ENCODE measurements around the gene CLCA4.
"Not testable (repeated sequence)": the region's sequence is repeated elsewhere in the genome, so short reads cannot be mapped to it uniquely, and the experiment has no call there.

The CLCA4 gene

GRCh38 chr1:86530211-86530845 is 16.6 kb upstream of the CLCA4 start:
- DNase-seq (ENCODE audit: low read depth), result no peak

- DNase-seq (ENCODE audit: low read depth), result peak; percentile 43
Measured at GRCh38 chr1:86537928-86538695, 8.8 kb upstream of the CLCA4 start.

DNA sequence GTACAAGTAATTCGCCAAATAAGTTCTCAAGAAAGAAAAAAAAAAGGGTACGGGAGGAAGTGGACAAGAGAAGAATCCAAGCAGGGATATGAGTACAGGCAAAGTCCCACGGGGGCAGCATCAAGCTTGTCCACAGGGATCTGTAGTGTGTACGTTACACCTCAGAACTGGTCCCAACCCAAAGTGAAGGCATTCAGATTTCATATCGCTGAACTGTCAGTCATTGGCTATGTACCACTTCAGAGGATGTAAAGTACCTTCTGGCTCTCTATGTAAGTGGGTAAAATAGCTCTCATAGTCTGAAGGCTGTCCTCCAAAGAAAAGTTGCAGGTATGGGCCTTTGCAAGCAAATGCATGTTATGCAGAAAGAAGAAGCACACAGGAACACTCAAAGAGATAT is 8.1 kb upstream of the CLCA4 start:
- no peak for DNase-seq (ENCODE audit: low read depth)

DNA sequence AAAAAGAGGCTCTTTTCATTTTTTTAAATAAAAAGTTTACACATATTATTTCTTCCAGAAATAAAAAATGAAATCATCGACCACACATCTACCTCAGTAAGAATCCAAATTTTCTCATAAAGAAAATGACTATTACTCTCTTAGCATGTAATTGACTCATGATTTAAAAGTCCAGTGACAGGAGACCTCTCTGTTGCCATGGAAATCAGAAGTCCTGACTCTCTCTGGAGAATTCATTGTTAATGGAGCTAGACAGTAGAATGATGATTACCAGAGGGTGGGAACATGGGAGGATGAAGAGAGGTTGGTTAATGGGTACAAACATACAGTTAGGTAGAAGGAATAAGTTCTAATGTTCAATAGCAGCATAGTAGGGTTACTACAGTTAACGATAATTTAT is 5.0 kb upstream of the CLCA4 start:
- peak; percentile 31 for DNase-seq (ENCODE audit: low read depth)

DNA sequence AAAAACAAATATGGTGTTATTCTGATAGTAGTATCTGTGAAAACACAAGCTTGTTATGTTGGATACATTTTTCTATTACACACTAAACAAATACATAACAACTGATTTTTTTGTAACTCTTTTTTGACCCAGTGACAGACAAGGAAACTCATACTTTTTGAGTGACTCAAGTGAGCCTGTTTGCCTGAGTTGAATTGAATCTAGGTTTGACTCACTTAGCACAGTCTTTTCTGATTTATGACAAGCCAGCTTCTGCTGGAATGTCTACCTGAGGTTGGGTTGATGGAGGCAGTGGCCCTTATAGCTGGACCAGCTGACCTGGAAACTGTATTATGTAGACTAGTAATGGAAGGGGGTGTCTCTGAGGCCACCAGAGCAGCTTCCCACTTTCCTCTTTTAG is 4.2 kb upstream of the CLCA4 start:
- peak; percentile 61 for DNase-seq (ENCODE audit: low read depth)

DNA sequence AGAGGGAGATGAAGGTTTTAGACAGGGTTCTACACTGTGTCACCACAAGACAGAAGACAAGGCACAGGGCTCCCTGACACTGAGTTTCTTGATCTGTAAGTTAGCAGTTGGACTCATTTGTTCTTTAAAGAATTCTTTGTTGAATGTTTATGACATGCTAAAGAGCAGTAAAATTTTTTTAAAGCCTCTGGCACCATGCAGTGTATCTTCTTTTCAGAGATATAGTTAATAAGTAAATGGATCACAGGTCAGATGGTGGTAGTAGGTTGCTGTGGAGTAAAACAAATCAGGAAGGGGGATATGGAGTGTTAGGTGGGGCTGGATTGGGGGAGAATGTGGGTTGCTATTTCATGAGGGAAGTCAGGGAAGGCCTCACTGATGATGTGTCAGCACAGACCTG is 2.0 kb downstream of the CLCA4 start:
- no peak for DNase-seq (ENCODE audit: low read depth)

GRCh38 chr1:86551305-86551704 is 4.4 kb downstream of the CLCA4 start:
- DNase-seq (ENCODE audit: low read depth), result no peak

- DNase-seq (ENCODE audit: low read depth), result no peak
Measured at GRCh38 chr1:86552376-86552775, 5.5 kb downstream of the CLCA4 start.

DNA sequence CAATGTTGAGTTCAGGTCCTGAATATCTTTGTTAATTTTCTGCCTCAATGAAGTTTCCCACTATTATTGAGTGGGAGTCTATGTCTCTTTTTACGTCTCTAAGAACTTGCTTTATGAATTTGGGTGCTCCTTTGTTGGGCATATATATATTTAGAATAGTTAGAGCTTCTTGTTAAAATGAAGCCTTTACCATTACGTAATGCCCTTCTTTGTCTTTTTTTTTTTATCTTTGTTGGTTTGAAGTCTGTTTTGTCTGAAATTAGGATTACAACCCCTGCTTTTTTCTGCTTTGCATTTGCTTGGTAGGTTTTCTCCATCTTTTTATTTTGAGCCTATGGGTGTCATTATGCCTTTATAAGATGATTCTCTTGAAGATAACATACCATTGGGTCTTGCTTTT is 10.9 kb downstream of the CLCA4 start:
- DNase-seq (ENCODE audit: low read depth), result no peak

DNA sequence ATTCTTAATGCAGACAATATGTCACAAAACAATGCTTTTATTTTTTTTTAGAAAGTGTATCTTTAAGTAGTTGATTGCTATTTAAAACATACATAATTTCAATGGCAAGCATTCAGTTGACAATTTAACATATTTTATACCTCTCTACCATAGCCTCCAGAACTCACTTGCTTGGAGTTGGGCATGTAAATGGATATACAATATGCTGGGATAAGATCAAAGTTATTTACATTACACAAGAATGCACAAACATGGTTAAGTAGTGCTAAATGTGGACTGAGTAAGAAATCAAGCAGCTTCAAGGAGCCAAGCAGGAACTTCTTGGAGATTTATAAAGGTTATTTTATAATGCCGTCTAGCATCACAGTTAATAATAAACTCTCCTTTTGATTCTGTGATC is 17.0 kb downstream of the CLCA4 start:
- no peak for DNase-seq (ENCODE audit: low read depth)

DNA sequence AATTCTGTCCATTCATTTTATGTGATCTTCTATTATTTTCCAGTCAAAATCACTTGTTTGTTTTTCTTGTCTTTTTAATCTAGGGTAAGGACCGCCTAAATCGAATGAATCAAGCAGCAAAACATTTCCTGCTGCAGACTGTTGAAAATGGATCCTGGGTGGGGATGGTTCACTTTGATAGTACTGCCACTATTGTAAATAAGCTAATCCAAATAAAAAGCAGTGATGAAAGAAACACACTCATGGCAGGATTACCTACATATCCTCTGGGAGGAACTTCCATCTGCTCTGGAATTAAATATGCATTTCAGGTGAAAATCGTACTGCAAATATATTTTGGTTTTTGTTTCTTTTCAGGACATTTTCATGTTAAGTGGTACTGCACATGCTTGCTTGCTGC is 20.5 kb downstream of the CLCA4 start:
- no peak for DNase-seq (ENCODE audit: low read depth)

DNA sequence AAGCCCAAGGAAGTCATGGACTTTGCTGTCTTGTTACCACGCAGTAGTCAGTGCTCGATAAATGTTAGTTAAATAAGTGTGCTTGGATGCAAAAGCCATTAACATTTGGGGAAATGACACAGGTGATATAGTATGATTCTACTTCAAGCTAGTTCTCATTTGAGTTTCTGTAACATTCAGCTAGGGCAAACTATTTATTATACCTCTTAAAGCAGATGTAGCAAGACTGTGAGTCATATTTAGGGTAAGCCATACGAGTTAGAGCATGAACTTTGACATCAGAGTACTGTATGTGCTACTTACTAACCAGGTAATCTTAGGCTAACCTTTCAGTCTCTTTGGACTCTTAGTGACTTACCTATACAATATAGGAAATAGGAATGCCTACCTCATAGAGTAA is 21.0 kb downstream of the CLCA4 start:
- no peak for DNase-seq (ENCODE audit: low read depth)

GRCh38 chr1:86573763-86574484 is 27.0 kb downstream of the CLCA4 start:
- no peak for DNase-seq (ENCODE audit: low read depth)

- DNase-seq (ENCODE audit: low read depth), result no peak
Measured at GRCh38 chr1:86581231-86581630, 34.4 kb downstream of the CLCA4 start.

DNA sequence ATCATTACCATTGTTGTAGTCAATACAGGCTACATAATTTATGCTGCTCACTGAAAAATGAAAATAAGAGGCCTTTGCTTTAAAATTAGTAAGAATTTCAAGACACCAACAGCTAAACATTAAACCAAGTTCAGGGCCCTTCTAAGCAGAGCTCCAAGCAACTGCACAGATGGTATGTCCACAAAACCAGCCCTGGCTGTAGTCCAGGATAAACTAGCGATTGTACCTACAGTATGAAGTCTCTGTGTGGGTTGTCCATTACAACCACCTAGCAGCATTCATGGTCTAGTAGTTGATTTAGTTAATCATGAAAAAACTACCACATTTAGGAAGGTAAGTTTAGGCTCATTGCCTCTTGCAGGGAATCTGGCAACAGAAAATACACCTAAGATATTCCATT is 35.3 kb downstream of the CLCA4 start:
- no peak for DNase-seq (ENCODE audit: low read depth)

DNA sequence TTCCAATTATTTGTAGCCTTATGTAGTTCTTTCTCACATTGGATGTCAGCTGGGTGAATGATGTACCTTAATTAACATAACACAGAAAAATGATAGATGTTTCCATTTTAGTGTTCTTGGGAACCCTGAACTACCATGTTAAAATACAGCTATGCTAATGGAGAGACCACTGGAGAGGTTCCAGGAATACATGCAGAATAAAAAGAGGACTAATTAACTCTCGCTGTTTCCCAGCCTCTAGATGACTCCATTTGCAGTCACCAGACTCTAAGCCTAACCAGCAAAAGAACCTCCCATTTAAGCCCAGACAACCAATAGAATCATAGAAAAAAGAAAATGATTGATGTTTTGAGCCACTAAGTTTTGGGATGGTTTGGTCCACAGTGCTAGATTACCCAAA is 36.2 kb downstream of the CLCA4 start:
- DNase-seq (ENCODE audit: low read depth), result no peak

- no peak for DNase-seq (ENCODE audit: low read depth)
Measured at GRCh38 chr1:86583593-86583992, 36.7 kb downstream of the CLCA4 start.

DNA sequence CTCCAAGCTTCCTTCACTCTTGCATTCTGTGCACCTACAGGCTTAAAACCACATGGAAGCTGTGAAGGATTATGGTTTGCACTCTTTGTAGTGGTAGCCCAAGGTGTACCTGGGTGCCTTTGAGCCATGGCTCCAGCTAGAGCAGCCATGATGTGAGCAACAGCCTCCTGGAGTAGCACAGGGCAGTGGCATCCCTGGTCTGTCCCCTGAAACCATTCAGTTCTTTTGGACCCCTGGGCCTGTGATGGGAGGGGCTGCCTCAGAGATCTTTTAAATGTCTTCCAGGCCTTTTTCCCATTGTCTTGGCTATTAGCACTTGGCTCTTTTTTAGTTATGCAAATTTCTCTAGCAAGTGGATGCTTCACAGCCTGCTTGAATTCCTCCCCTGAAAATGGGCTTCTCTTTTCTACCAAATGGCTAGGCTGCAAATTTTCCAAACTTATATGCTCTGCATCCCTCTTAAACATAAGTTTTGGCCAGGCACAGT is 47.4 kb downstream of the CLCA4 start:
- no peak for DNase-seq (ENCODE audit: low read depth)

DNA sequence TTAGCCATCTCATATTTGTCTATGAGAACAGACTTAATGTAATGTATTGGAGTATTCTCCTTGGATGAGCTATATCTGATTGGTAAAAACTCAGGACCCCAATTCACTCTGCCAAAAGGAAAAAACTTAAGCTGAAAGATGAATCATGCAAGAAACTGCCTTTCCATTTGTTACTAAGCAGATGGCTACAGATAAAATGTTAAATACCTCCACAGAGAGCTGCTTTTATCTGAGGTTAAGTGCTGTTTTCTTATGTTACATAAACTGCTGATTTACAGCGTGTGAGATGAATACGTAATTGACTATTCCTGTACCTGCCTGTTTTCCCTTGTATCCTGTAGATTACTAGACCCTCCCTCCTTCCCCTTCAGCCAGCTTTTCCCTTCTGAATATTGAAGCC is 49.3 kb downstream of the CLCA4 start:
- no peak for DNase-seq (ENCODE audit: low read depth)

GRCh38 chr1:86596741-86597290 is 49.9 kb downstream of the CLCA4 start:
- DNase-seq (ENCODE audit: low read depth), result no peak

- not testable (repeated sequence) for DNase-seq (ENCODE audit: low read depth)
Measured at GRCh38 chr1:86606080-86606479, 59.2 kb downstream of the CLCA4 start.

DNA sequence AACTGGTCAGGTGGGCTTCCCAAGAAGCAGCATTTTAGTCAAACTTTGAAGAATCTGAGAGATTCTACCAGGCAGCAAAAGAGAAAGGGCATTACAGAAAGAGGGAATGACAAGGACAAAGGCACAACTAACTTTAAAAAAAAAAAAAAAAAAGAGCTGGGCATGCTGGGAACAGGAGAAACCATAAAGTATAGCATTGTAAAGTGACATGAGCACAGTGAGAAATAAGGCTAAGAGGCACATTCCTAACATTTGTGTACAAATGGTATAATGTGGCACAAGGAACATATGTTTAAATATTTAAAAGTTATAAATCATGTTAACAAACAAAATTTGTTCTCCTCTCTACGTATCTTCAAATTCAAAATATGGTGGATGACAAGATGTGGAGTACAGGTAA is 69.6 kb downstream of the CLCA4 start:
- no peak for DNase-seq (ENCODE audit: low read depth)

DNA sequence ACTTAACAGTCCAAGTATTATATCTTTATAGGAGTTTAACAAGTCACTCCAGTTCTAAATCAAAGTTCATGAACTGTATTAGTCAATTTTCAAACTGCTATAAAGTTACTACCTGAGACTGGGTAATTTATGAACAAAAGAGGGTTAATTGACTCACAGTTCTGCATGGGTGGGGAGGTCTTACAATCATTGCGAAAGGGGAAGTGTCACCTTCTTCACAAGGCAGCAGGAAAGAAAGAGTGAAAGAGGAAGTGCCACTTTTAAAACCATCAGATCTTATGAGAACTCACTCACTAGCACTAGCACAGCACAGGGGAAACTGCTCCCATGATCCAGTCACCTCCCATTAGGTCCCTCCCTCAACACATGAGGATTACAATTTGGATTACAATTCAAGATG is 70.0 kb downstream of the CLCA4 start:
- DNase-seq (ENCODE audit: low read depth), result no peak
